ENCODE measurements around the gene RPLP1. TPM values are rescaled to one million over a fixed set of nuclear protein-coding genes. Genes with fewer than 3 reads are reported as not detected.

RPLP1 gene
- total and polyA plus RNA-seq, 9 of the 15 experiments (the other 6 are each of a cell fraction or from before 2014, with no cell fraction given): 76.3 to 3,053 (median 847) TPM

- TF ChIP-seq MYBL2 (IDR thresholded peaks at IDR 0.05; ENCODE audit: low read depth): no peak
- no peak for TF ChIP-seq MYBL2 (CRISPR knock-in tag; IDR thresholded peaks at IDR 0.05; ENCODE audit: borderline replicate concordance)
- TF ChIP-seq ZKSCAN3 (CRISPR knock-in tag; IDR thresholded peaks at IDR 0.05): no peak
- TF ChIP-seq MEIS2 (IDR thresholded peaks at IDR 0.05; ENCODE audit: partially characterized antibody): peak; percentile 20
- TF ChIP-seq ZSCAN32 (CRISPR knock-in tag; IDR thresholded peaks at IDR 0.05): no peak
- TF ChIP-seq ZNF589 (CRISPR knock-in tag; IDR thresholded peaks at IDR 0.05; ENCODE audit: low read depth): no peak
- no peak for TF ChIP-seq POU5F1 (IDR thresholded peaks at IDR 0.05; ENCODE audit: borderline replicate concordance, low read depth, low read length, partially characterized antibody)
- 0 out of 2 replicates have a peak, but pooled peaks have one; percentile 21 for TF ChIP-seq NCOR1 (IDR thresholded peaks at IDR 0.05)
- TF ChIP-seq ZNF778 (CRISPR knock-in tag; IDR thresholded peaks at IDR 0.05): no peak
- TF ChIP-seq HMGN3 (IDR thresholded peaks at IDR 0.05; ENCODE audit: borderline replicate concordance, extremely low read depth, insufficient read length, low read depth, low read length): no peak
- TF ChIP-seq PKNOX1 (IDR thresholded peaks at IDR 0.05): peak; percentile 42
- no peak for TF ChIP-seq ESRRB (CRISPR knock-in tag; IDR thresholded peaks at IDR 0.05; ENCODE audit: borderline replicate concordance)
- TF ChIP-seq ZC3H11A (IDR thresholded peaks at IDR 0.05; ENCODE audit: low read depth, low read length): no peak
- TF ChIP-seq TBP (optimal IDR thresholded peaks at IDR 0.05; ENCODE audit: low read depth, low read length): no peak
- TF ChIP-seq POLR2AphosphoS2 (IDR thresholded peaks at IDR 0.05; ENCODE audit: low read length): peak; percentile 70
- TF ChIP-seq BHLHE40 (IDR thresholded peaks at IDR 0.05; ENCODE audit: low read length): no peak
- TF ChIP-seq BRCA1 (IDR thresholded peaks at IDR 0.05): no peak
- TF ChIP-seq BRCA1 (CRISPR knock-in tag; IDR thresholded peaks at IDR 0.05): no peak
- TF ChIP-seq ZNF23 (CRISPR knock-in tag; IDR thresholded peaks at IDR 0.05): no peak
- no peak for TF ChIP-seq ZBTB8A (IDR thresholded peaks at IDR 0.05; ENCODE audit: partially characterized antibody)
- TF ChIP-seq SETDB1 (IDR thresholded peaks at IDR 0.05; ENCODE audit: low read length): no peak
- TF ChIP-seq ZKSCAN8 (CRISPR knock-in tag; IDR thresholded peaks at IDR 0.05): no peak
- no peak for TF ChIP-seq HEY1 (CRISPR knock-in tag; IDR thresholded peaks at IDR 0.05; ENCODE audit: borderline replicate concordance)
- TF ChIP-seq ZFX (CRISPR knock-in tag; IDR thresholded peaks at IDR 0.05): no peak
- no peak for TF ChIP-seq SMAD4 (CRISPR knock-in tag; conservative IDR thresholded peaks at IDR 0.05)
- TF ChIP-seq PHF20 (IDR thresholded peaks at IDR 0.05; ENCODE audit: partially characterized antibody): no peak
- TF ChIP-seq ZBTB49 (CRISPR knock-in tag; IDR thresholded peaks at IDR 0.05; ENCODE audit: borderline replicate concordance): no peak
- TF ChIP-seq CREM (IDR thresholded peaks at IDR 0.05; ENCODE audit: low read depth): 0 out of 2 replicates have a peak, but pooled peaks have one; percentile 9
These were observed 5.0 kb downstream of the RPLP1 start (continued) for GRCh38 chr15:69457304-69458280.

All from K562 (cell line).